ENCODE results near the gene RMI2. TPM values are rescaled to one million over a fixed set of nuclear protein-coding genes. Genes with fewer than 3 reads are reported as not detected.

The RMI2 gene
- total RNA-seq, 1 donor from 2014 or later, result 2.6 TPM

GRCh38 chr16:11329891-11330290, 15.4 kb upstream of the RMI2 start:
- H3K27me3 ChIP-seq (ENCODE audit: control insufficient read depth, insufficient read depth, low read length), result no peaks in the 10 kb centered on the region
- FAIRE-seq (no peak), DNase-seq (ENCODE audit: low read depth) (no peak)
- no peak overlapping the region for H3K4me3 ChIP-seq (ENCODE audit: low read depth, low read length)
- no peak for TF ChIP-seq CTCF (IDR thresholded peaks at IDR 0.05; ENCODE audit: insufficient read depth, low read length, severe bottlenecking)
- H3K36me3 ChIP-seq (ENCODE audit: control insufficient read depth, insufficient read depth, low read length), result no peaks in the 10 kb centered on the region

GRCh38 chr16:11330526-11331237, 14.6 kb upstream of the RMI2 start:
- FAIRE-seq, result no peak
- Histone ChIP-seq H3K27me3 (ENCODE audit: control insufficient read depth, insufficient read depth, low read length) (no peaks in the 10 kb centered on the region), H3K36me3 (ENCODE audit: control insufficient read depth, insufficient read depth, low read length) (no peaks in the 10 kb centered on the region), H3K4me3 (ENCODE audit: low read depth, low read length) (no peak overlapping the region)
- DNase-seq (ENCODE audit: low read depth), result no peak
- no peak for TF ChIP-seq CTCF (IDR thresholded peaks at IDR 0.05; ENCODE audit: insufficient read depth, low read length, severe bottlenecking)

GRCh38 chr16:11331967-11332366, 13.3 kb upstream of the RMI2 start:
- DNase-seq (ENCODE audit: low read depth) (no peak), FAIRE-seq (no peak)
- TF ChIP-seq CTCF (IDR thresholded peaks at IDR 0.05; ENCODE audit: insufficient read depth, low read length, severe bottlenecking), result no peak
- Histone ChIP-seq H3K27me3 (ENCODE audit: control insufficient read depth, insufficient read depth, low read length) (no peaks in the 10 kb centered on the region), H3K4me3 (ENCODE audit: low read depth, low read length) (no peak overlapping the region), H3K36me3 (ENCODE audit: control insufficient read depth, insufficient read depth, low read length) (no peaks in the 10 kb centered on the region)

GRCh38 chr16:11333010-11333409, 12.2 kb upstream of the RMI2 start:
- DNase-seq (ENCODE audit: low read depth) (no peak), FAIRE-seq (peak; percentile 23)
- Histone ChIP-seq H3K36me3 (ENCODE audit: control insufficient read depth, insufficient read depth, low read length) (no peaks in the 10 kb centered on the region), H3K4me3 (ENCODE audit: low read depth, low read length) (no peak overlapping the region), H3K27me3 (ENCODE audit: control insufficient read depth, insufficient read depth, low read length) (no peaks in the 10 kb centered on the region)
- TF ChIP-seq CTCF (IDR thresholded peaks at IDR 0.05; ENCODE audit: insufficient read depth, low read length, severe bottlenecking), result no peak

- DNase-seq (ENCODE audit: low read depth) (peak; percentile 35), FAIRE-seq (no peak)
- no peaks in the 10 kb centered on the region for H3K36me3 ChIP-seq (ENCODE audit: control insufficient read depth, insufficient read depth, low read length)
- no peak for TF ChIP-seq CTCF (IDR thresholded peaks at IDR 0.05; ENCODE audit: insufficient read depth, low read length, severe bottlenecking)
- H3K27me3 ChIP-seq (ENCODE audit: control insufficient read depth, insufficient read depth, low read length), result no peaks in the 10 kb centered on the region
- no peak overlapping the region for H3K4me3 ChIP-seq (ENCODE audit: low read depth, low read length)
Measured at GRCh38 chr16:11333702-11334101, 11.6 kb upstream of the RMI2 start.
